Endometrium (tissue), 2 donors: ENCODE data around the gene CTNNA2.

ENCODE experiments used
- FAIRE-seq: peaks from 2 replicates; lab custom pipeline; 2012; peaks lifted over from hg19 to GRCh38; lab: Jason Lieb, UNC
- donor health status: control.
- donor health status: control.

CTNNA2 gene

GRCh38 chr2:79857888-79858287 lies 345.0 kb downstream of the CTNNA2 start:
- FAIRE-seq: no peak

GRCh38 chr2:79860228-79861058 lies 347.6 kb downstream of the CTNNA2 start:
- no peak for FAIRE-seq

GRCh38 chr2:79861059-79861374 lies 348.2 kb downstream of the CTNNA2 start:
- no peak for FAIRE-seq

GRCh38 chr2:79862756-79863155 lies 349.9 kb downstream of the CTNNA2 start:
- no peak for FAIRE-seq

DNA sequence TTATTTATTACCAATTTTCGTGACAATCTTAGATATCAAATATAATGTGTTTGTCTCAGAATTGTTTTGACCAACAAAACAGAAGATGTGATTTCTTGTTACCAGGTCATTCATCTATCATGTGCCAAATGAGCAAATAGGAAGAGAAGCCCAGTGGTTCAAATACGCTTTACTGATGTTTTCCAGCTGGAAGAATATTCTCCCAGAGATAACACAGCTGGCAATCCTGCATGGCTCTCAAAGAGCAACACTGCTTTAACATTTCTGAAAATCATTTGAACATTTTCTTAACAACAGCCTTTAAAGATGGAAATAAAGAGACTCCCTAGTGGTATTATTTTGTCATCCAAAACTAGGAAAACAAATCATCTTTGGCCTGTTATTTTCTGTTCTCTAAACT lies 359.8 kb downstream of the CTNNA2 start:
- no peak for FAIRE-seq

GRCh38 chr2:79874015-79874414 lies 361.2 kb downstream of the CTNNA2 start:
- FAIRE-seq: no peak

GRCh38 chr2:79876430-79876829 lies 363.6 kb downstream of the CTNNA2 start:
- FAIRE-seq: peak; percentile 35

- no peak for FAIRE-seq
Observed at GRCh38 chr2:79882548-79882947, 369.7 kb downstream of the CTNNA2 start.

DNA sequence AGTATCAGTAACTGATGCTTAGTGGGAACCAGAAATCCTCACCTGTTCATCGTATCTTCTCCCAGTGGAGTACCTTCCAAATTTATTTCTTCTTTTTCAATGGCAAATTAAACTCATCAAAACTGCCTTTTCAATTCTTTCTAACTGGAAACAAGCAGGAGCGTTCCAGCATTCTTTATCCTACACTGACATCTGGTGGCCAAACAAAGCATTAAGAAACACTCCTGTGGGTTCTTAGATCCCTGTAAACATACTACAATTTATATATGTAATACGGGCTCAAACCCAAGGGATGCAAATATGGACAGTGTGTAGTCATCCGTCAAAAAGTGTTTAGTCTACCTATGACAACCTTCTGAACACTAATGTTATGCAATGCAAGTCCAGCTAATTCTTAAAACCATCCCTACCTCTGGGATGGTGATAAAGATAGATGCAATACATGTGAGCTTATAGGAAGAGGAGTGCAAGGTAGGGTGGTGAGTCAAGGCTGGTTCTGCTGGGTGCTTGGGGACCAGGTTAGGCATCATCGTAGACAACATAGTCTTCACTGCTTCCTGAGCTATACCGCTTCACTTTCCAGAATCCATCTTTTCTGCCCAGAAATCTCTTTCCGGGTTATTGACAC lies 375.0 kb downstream of the CTNNA2 start:
- FAIRE-seq: peak; percentile 43

- FAIRE-seq: no peak
Observed at GRCh38 chr2:79892123-79892522, 379.3 kb downstream of the CTNNA2 start.

DNA sequence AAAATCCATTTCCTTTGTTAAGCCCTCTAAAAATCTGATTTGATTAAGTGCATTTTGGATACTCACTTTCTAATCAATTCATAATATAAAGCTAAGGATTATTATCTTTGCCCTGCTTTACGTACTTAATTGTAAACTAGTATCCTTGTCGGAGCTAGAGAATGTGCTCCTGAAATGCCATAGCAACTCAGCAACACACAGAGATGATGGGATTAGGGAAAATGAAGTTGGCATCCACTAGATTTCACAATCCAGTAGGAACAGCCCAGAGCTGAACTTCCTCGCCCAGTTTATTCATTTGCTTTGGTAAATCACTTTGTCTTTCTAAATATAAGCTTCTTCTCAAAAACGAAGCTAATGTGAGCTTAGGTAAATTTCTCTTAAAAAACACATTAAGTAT lies 386.3 kb downstream of the CTNNA2 start:
- no peak for FAIRE-seq

DNA sequence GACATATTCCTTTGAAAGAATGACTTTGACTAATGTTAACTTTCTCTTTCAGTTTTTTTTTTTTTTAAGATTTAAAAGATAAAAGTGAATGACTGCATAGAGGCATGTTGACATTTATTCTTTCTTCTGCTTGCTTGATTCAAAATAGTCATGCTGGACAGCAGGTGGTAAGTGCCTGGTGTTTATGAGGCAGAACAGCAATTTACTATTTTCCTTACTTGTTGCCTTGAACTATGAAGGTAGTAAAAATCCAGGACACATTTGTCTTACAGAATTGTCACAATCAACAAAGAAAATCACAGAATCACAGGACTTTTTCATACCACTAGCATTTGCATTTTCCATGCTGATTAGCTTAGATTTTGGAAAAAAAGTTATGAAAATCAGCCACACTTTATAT lies 388.3 kb downstream of the CTNNA2 start:
- peak; percentile 70 for FAIRE-seq

DNA sequence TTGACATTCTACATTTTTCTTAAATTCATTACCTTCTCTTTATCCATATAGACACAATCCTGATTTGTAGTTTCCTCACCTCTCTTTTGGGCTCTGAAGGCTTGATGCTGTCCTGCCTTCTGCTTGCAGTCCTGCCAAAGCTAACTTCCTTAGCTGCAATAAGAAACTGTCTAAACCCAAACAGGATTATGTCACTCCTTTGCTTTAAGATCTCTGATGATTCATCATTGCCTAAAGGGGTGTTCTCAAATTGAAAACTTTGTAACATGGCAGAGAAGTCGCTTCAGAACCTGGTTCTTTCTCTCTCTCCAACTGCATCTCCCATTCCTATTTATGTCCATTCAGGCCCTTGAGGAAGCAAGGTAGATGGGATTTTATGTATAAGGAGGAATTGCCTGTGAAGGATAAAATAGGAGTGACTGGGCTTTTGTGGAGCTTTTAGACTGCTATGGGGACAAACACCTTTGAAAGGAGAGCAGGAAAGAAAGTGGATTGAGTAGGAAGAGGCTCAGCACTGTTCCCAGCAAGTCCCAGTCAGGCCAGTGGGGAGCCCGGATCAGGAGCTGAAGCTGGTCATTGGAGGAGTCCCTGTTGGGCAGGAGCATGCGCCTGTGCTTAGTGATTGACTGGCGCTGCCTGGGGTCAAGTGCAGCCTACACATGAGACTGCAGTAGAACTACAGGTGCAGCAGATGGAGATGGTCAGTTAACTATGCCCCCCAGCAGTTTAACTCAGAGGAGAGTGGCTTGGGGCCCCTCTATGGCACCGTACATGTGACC lies 390.6 kb downstream of the CTNNA2 start:
- FAIRE-seq: no peak

GRCh38 chr2:79906139-79906890 lies 393.5 kb downstream of the CTNNA2 start:
- no peak for FAIRE-seq

- FAIRE-seq: no peak
Observed at GRCh38 chr2:79909521-79909920, 396.7 kb downstream of the CTNNA2 start.

DNA sequence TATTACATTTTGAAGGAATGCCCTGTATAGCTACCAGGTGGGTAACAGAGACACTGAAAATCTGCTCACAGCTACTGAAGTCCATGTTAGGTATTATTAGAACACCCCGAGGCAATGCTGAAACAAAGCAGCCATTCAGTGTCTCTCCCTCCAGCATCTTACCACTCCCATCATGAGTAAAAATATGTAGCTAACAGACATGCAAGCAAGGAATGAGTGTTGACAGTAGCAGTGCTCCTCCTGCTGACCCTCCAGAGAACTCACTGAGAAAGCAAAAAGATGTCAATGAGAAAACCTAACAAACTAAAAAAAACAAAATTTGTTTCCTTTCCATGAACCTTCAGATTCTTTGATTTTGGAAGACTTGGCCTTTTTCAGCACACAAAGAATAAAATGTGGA lies 397.8 kb downstream of the CTNNA2 start:
- no peak for FAIRE-seq

DNA sequence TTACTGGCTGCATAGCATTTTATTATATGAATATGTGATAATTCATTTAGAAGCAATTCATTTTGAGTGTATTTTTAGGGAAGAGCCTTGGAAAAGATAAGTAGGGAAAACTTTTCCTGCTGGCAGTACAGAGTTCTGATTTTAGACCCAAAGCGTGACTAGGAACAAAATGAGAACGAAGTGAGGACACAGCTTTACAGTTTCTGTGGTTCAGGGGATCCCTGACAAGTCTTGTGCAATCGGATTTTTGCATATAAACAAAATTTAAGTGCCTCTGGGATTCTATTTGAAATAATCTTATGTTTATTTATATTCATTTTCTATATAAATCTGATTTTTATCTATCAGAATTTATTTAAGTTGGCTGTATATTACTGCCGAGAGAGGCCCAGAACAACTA lies 402.6 kb downstream of the CTNNA2 start:
- FAIRE-seq: no peak

DNA sequence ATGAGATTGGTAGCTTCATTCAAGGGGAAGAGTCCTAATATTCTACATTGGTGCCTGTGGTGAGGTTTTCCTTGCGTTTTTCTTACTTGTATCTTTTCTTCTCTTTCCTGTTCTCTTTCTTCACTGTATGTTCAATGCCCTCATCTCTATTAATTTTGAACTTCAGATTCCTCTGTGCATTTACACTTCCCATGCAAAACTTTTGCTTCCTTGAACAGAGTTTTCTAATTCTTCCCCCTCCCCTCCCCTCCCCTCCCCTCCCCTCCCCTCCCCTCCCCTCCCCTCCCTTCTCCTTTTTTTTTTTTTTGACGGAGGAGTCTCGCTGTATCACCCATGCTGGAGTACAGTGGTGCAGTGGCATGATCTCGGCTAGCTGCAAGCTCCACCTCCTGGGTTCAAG lies 403.4 kb downstream of the CTNNA2 start:
- FAIRE-seq: no peak

GRCh38 chr2:79920512-79921076 lies 407.7 kb downstream of the CTNNA2 start:
- no peak for FAIRE-seq

GRCh38 chr2:79929624-79930023 lies 416.8 kb downstream of the CTNNA2 start:
- no peak for FAIRE-seq

DNA sequence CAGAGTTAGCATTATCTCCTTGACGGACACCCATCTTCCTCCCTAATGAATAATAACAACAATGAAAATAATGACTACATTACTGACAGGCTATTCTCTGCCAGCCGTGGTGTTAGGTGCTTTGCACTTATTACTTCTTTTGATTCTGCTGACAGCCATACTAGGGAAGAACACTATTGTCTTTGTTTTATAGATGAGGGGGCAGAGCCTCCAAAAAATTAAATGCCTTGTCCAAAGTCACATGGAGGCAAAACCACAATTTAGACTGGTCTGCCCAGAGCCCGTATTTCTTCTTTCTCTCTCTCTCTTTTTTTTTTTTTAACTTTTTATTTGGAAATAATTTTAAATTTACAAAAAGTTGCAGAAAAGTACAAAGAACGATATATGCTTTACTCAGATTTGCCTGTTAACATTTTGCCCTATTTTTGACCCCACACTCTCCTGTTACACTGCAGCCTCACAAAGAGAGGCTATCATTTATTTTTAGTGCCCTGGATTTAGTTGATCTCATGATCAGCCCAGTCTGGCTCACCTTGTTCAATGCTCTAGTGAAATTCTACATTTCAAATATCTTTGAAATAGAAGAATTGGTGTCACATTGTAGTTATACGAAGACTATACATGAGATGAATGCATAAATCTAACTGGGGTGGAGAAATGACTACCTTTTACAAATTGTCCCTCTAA lies 422.3 kb downstream of the CTNNA2 start:
- FAIRE-seq: no peak
